ENCODE data around the gene INSL3.

The INSL3 gene

GRCh38 chr19:17811681-17812080, 9.6 kb downstream of the INSL3 start:
- DNase-seq: no peak
- no peak overlapping the region for H3K4me3 ChIP-seq (ENCODE audit: low read depth, low read length)
- H3K9me3 ChIP-seq (ENCODE audit: severe bottlenecking): no peaks in the 10 kb centered on the region
- no peak overlapping the region for H3K27ac ChIP-seq
- TF ChIP-seq, protein P1, sequence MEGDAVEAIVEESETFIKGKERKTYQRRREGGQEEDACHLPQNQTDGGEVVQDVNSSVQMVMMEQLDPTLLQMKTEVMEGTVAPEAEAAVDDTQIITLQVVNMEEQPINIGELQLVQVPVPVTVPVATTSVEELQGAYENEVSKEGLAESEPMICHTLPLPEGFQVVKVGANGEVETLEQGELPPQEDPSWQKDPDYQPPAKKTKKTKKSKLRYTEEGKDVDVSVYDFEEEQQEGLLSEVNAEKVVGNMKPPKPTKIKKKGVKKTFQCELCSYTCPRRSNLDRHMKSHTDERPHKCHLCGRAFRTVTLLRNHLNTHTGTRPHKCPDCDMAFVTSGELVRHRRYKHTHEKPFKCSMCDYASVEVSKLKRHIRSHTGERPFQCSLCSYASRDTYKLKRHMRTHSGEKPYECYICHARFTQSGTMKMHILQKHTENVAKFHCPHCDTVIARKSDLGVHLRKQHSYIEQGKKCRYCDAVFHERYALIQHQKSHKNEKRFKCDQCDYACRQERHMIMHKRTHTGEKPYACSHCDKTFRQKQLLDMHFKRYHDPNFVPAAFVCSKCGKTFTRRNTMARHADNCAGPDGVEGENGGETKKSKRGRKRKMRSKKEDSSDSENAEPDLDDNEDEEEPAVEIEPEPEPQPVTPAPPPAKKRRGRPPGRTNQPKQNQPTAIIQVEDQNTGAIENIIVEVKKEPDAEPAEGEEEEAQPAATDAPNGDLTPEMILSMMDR (IDR thresholded peaks at IDR 0.05; ENCODE audit: low read depth, low read length): no peak
- H3K36me3 ChIP-seq: no peaks in the 10 kb centered on the region
- no peaks in the 10 kb centered on the region for H3K27me3 ChIP-seq (ENCODE audit: insufficient read depth, low read depth, severe bottlenecking)

DNA sequence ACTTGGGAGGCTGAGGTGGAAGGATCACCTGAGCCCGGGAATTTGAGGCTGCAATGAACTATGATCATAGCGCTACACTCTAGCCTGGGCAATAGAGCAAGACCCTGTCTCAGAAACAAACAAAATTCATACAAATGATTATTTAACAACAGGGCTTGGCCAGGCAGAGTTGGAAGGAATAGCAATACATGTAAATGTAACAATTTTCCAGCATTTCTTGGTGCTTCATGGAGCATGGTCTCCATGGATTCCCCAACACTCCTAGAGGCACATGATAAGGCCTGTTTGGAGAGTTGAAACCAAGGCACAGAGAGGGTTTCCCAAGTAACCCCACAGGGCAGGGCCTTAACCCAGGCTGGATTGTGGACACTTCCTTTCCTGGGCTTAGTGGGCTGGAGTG, 10.2 kb downstream of the INSL3 start:
- H3K9me3 ChIP-seq (ENCODE audit: severe bottlenecking): no peaks in the 10 kb centered on the region
- TF ChIP-seq, protein P1 (IDR thresholded peaks at IDR 0.05; ENCODE audit: low read depth, low read length): no peak

GRCh38 chr19:17807731-17808316, 13.5 kb downstream of the INSL3 start:
- DNase-seq: no peak
- H3K27ac ChIP-seq: no peak overlapping the region
- TF ChIP-seq, protein P1 (IDR thresholded peaks at IDR 0.05; ENCODE audit: low read depth, low read length): no peak

More for the DNA sequence above, 10.2 kb downstream of the INSL3 start:
- no peak for DNase-seq
- Histone ChIP-seq H3K27me3 (ENCODE audit: insufficient read depth, low read depth, severe bottlenecking) (no peaks in the 10 kb centered on the region), H3K4me3 (ENCODE audit: low read depth, low read length) (no peak overlapping the region), H3K36me3 (no peaks in the 10 kb centered on the region), H3K27ac (no peak overlapping the region)

GRCh38 chr19:17806945-17807344, 14.4 kb downstream of the INSL3 start:
- no peak overlapping the region for H3K4me3 ChIP-seq (ENCODE audit: low read depth, low read length)
- no peaks in the 10 kb centered on the region for H3K36me3 ChIP-seq
- no peaks in the 10 kb centered on the region for H3K27me3 ChIP-seq (ENCODE audit: insufficient read depth, low read depth, severe bottlenecking)
- no peak overlapping the region for H3K27ac ChIP-seq
- TF ChIP-seq, protein P1 (IDR thresholded peaks at IDR 0.05; ENCODE audit: low read depth, low read length): no peak
- H3K9me3 ChIP-seq (ENCODE audit: severe bottlenecking): no peaks in the 10 kb centered on the region
- no peak for DNase-seq

More at GRCh38 chr19:17807731-17808316, 13.5 kb downstream of the INSL3 start:
- H3K4me3 ChIP-seq (ENCODE audit: low read depth, low read length): no peak overlapping the region
- no peaks in the 10 kb centered on the region for H3K36me3 ChIP-seq
- H3K27me3 ChIP-seq (ENCODE audit: insufficient read depth, low read depth, severe bottlenecking): no peaks in the 10 kb centered on the region
- H3K9me3 ChIP-seq (ENCODE audit: severe bottlenecking): no peaks in the 10 kb centered on the region

DNA sequence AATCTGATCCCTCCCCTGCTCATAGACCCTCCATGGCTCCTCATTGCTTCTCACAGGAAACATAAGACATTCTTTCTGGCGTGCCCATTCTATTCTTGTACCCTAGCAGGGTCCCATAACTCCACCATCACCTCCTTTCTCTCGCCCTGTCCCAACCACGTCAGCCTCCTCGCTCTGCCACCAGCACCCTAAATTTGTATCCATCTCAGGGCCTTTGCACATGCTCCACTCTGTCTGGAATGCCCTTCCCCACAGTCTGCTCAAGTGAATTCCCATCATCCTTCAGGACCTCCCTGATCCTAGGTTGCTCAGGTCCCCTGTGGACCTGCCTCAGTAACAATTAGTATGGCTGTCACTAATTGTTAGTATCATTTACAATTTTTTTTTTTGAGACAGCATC, 15.9 kb downstream of the INSL3 start:
- Histone ChIP-seq H3K36me3 (no peaks in the 10 kb centered on the region), H3K4me3 (ENCODE audit: low read depth, low read length) (no peak overlapping the region), H3K27me3 (ENCODE audit: insufficient read depth, low read depth, severe bottlenecking) (no peaks in the 10 kb centered on the region), H3K9me3 (ENCODE audit: severe bottlenecking) (no peaks in the 10 kb centered on the region), H3K27ac (no peak overlapping the region)
- TF ChIP-seq, protein P1 (IDR thresholded peaks at IDR 0.05; ENCODE audit: low read depth, low read length): no peak
- no peak for DNase-seq
